Esophagus squamous epithelium (tissue), 4 donors: Measurements from ENCODE around the gene SLC9C2.

ENCODE experiments used
- CTCF ChIP-seq, 6 experiments: fragments of 450-650 bp in 4 of 6; fragments of 200-600 bp in 2 of 6; sonication (generic) in 2 of 6; IDR thresholded peaks; one replicate each; pipeline ENCODE4 v1.5.1; 2016 to 2019; ENCODE audit warnings: antibody characterized with exemption in 6 of 6, mild to moderate bottlenecking in 4 of 6, moderate library complexity in 4 of 6
- POLR2A ChIP-seq, 4 donors: fragments of 450-650 bp; IDR thresholded peaks; one replicate each; pipeline ENCODE4 v1.6.1; 2017; ENCODE audit warnings: antibody characterized with exemption in 4 of 4, mild to moderate bottlenecking in 4 of 4, moderate library complexity in 3 of 4

DNA sequence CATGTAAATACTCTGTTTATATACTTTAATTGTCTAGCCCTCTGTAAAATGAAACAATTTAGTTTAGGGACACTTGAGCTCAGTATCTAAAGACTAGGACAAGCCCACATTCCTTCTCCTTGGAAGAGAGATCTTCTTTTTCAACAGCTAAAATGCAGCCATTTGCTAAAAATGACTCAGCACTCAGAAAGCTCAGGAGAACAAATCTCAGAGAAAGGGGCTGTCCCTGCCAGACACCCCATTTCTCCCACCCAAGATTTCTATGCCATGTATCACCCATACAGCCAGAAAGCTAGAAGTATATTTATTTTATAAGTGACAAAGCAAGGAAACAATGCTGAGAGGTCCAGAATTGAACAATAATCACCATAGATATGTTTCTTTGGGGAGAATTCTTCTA, 148.9 kb downstream of the SLC9C2 start:
- TF ChIP-seq POLR2A (IDR thresholded peaks at IDR 0.05) (no peak), CTCF (IDR thresholded peaks at IDR 0.05) (no peak)
